Measurements from ENCODE around the gene GRM4.

GRCh38 chr6:34138914-34139510 lies 6.9 kb downstream of the GRM4 start:
- TF ChIP-seq ZBTB7A (IDR thresholded peaks at IDR 0.05; ENCODE audit: low read depth) (no peak), YY1 (IDR thresholded peaks at IDR 0.05; ENCODE audit: low read depth) (no peak), TAF1 (IDR thresholded peaks at IDR 0.05; ENCODE audit: low read depth) (no peak), TCF12 (IDR thresholded peaks at IDR 0.05; ENCODE audit: low read depth) (no peak), NFIC (IDR thresholded peaks at IDR 0.05) (no peak), RAD21 (IDR thresholded peaks at IDR 0.05; ENCODE audit: low read depth) (no peak), FOXM1 (IDR thresholded peaks at IDR 0.05; ENCODE audit: borderline replicate concordance, low read depth) (no peak), MAX (IDR thresholded peaks at IDR 0.05) (no peak), CEBPB (IDR thresholded peaks at IDR 0.05) (no peak), EP300 (IDR thresholded peaks at IDR 0.05; ENCODE audit: borderline replicate concordance) (no peak)
- TF ChIP-seq, protein P1, sequence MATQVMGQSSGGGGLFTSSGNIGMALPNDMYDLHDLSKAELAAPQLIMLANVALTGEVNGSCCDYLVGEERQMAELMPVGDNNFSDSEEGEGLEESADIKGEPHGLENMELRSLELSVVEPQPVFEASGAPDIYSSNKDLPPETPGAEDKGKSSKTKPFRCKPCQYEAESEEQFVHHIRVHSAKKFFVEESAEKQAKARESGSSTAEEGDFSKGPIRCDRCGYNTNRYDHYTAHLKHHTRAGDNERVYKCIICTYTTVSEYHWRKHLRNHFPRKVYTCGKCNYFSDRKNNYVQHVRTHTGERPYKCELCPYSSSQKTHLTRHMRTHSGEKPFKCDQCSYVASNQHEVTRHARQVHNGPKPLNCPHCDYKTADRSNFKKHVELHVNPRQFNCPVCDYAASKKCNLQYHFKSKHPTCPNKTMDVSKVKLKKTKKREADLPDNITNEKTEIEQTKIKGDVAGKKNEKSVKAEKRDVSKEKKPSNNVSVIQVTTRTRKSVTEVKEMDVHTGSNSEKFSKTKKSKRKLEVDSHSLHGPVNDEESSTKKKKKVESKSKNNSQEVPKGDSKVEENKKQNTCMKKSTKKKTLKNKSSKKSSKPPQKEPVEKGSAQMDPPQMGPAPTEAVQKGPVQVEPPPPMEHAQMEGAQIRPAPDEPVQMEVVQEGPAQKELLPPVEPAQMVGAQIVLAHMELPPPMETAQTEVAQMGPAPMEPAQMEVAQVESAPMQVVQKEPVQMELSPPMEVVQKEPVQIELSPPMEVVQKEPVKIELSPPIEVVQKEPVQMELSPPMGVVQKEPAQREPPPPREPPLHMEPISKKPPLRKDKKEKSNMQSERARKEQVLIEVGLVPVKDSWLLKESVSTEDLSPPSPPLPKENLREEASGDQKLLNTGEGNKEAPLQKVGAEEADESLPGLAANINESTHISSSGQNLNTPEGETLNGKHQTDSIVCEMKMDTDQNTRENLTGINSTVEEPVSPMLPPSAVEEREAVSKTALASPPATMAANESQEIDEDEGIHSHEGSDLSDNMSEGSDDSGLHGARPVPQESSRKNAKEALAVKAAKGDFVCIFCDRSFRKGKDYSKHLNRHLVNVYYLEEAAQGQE (IDR thresholded peaks at IDR 0.05; ENCODE audit: low read depth): no peak
